H1 (cell line): ENCODE results near the gene C20orf96. TPM values are rescaled to one million over a fixed set of nuclear protein-coding genes. Genes with fewer than 3 reads are reported as not detected.
A peak's percentile ranks its signal among the peaks of the same experiment; 100 is the strongest.

Experiments
- CTCF ChIA-PET: fragments of 300-600 bp; sonication (Branson Sonifier 250); formaldehyde crosslinking; loops from one replicate; lab custom pipeline; 2021; ENCODE audit not compliant: partially characterized antibody; lab: Charles Lee
- POLR2A ChIA-PET: fragments of 300-600 bp; sonication (Branson Sonifier 250); formaldehyde crosslinking; loops from one replicate; lab custom pipeline; 2021; ENCODE audit warnings: inconsistent platforms; ENCODE audit not compliant: partially characterized antibody; lab: Charles Lee
- DNase-seq, 2 experiments: peaks; one replicate each; pipeline versions ENCODE4 v3.0.0 to v3.0.0-alpha.2; 2010 to 2022; ENCODE audit warnings: low spot score in 2 of 2, low read depth in 1 of 2, mixed read lengths in 1 of 2
- FAIRE-seq: peaks from 2 replicates; lab custom pipeline; 2011; peaks lifted over from hg19 to GRCh38; lab: Jason Lieb, UNC
- H2AFZ ChIP-seq: 2 replicates; pipeline ENCODE4 v1.8.1; 2012; ENCODE audit warnings: low read length, inconsistent platforms
- H2AK5ac ChIP-seq: 2 replicates; pipeline ENCODE4 v1.6.1; 2013; ENCODE audit warnings: low read depth, low read length
- H2BK120ac ChIP-seq: replicated peaks from 2 replicates; pipeline ENCODE3; 2013; ENCODE audit warnings: low read depth, low read length, inconsistent platforms
- H2BK12ac ChIP-seq: 2 replicates; pipeline ENCODE4 v1.6.1; 2013; ENCODE audit warnings: low read depth, low read length
- H2BK15ac ChIP-seq: 2 replicates; pipeline ENCODE4 v1.6.1; 2013; ENCODE audit warnings: low read length
- H2BK20ac ChIP-seq: 2 replicates; pipeline ENCODE4 v1.6.1; 2013; ENCODE audit warnings: low read length
- H2BK5ac ChIP-seq: 2 replicates; pipeline ENCODE4 v1.6.1; 2013; ENCODE audit warnings: low read depth, low read length
- H3K14ac ChIP-seq: 2 replicates; pipeline ENCODE4 v1.6.1; 2013; ENCODE audit warnings: inconsistent platforms; ENCODE audit not compliant: insufficient read length
- H3K18ac ChIP-seq: 2 replicates; pipeline ENCODE4 v1.6.1; 2013; ENCODE audit warnings: low read length; ENCODE audit errors: extremely low read depth
- H3K23ac ChIP-seq: 2 replicates; pipeline ENCODE4 v1.6.1; 2013; ENCODE audit warnings: inconsistent platforms; ENCODE audit not compliant: insufficient read length
- H3K23me2 ChIP-seq: 2 replicates; pipeline ENCODE4 v1.6.1; 2013; ENCODE audit warnings: low read depth, low read length
- H3K27ac ChIP-seq: 2 replicates; pipeline ENCODE4 v1.6.1; 2011; ENCODE audit warnings: low read depth, low read length, inconsistent platforms
- H3K27me3 ChIP-seq, 4 experiments: replicated peaks in 1 of 4; 1 replicate in 1 of 4; 2 replicates in 3 of 4; pipeline versions ENCODE4 v1.6.1 to v1.8.1; 2011 to 2013; ENCODE audit warnings: low read length in 3 of 4, mild to moderate bottlenecking in 3 of 4, inconsistent platforms in 2 of 4, mixed read lengths in 2 of 4, moderate library complexity in 1 of 4; ENCODE audit not compliant: control insufficient read depth in 3 of 4, insufficient read depth in 3 of 4; ENCODE audit errors: extremely low read depth in 1 of 4
- H3K36me3 ChIP-seq, 4 experiments: 2 replicates each; pipeline versions ENCODE4 v1.6.1 to v1.8.1; 2011 to 2013; ENCODE audit warnings: mild to moderate bottlenecking in 4 of 4, low read length in 3 of 4, moderate library complexity in 2 of 4, control low read depth in 1 of 4, inconsistent platforms in 1 of 4; ENCODE audit not compliant: insufficient read depth in 4 of 4, control insufficient read depth in 2 of 4
- H3K4ac ChIP-seq: replicated peaks from 2 replicates; pipeline ENCODE3; 2013; ENCODE audit warnings: low read length, low read depth, mixed read lengths, inconsistent platforms; ENCODE audit not compliant: insufficient read length
- H3K4me1 ChIP-seq, 4 experiments: replicated peaks in 1 of 4; 1 replicate in 1 of 4; 2 replicates in 3 of 4; pipeline versions ENCODE4 v1.6.1 to v1.8.1; 2011 to 2013; ENCODE audit warnings: low read length in 3 of 4, inconsistent platforms in 2 of 4, mixed read lengths in 1 of 4; ENCODE audit not compliant: insufficient read depth in 4 of 4, control insufficient read depth in 3 of 4
- H3K4me2 ChIP-seq, 2 experiments: 2 replicates each; pipeline versions ENCODE4 v1.6.1 to v1.8.1; 2011 to 2013; ENCODE audit warnings: low read depth in 2 of 2, low read length in 2 of 2, control low read depth in 1 of 2, inconsistent platforms in 1 of 2, mild to moderate bottlenecking in 1 of 2; ENCODE audit not compliant: insufficient read depth in 1 of 2
- H3K4me3 ChIP-seq, 4 experiments: fragments of 200-600, 300-600 bp in 1 of 4; sonication (generic), shearing (Covaris generic), sonication (Bioruptor Twin) in 1 of 4; 2 replicates each; pipeline versions ENCODE4 v1.5.1 to v1.8.1; 2011 to 2016; ENCODE audit warnings: low read length in 4 of 4, low read depth in 3 of 4, control low read depth in 2 of 4, inconsistent platforms in 2 of 4, mild to moderate bottlenecking in 2 of 4, mixed read lengths in 1 of 4, moderate library complexity in 1 of 4; ENCODE audit not compliant: insufficient read depth in 2 of 4; ENCODE audit errors: extremely low read depth in 1 of 4
- H3K56ac ChIP-seq: replicated peaks from 2 replicates; pipeline ENCODE3; 2013; ENCODE audit warnings: low read depth, mild to moderate bottlenecking, mixed read lengths, low read length, inconsistent platforms; ENCODE audit not compliant: insufficient read length
- H3K79me1 ChIP-seq: 2 replicates; pipeline ENCODE4 v1.6.1; 2013; ENCODE audit warnings: low read depth, low read length, control low read depth
- H3K79me2 ChIP-seq, 2 experiments: 2 replicates each; pipeline versions ENCODE4 v1.6.1 to v1.8.1; 2012 to 2013; ENCODE audit warnings: low read length in 2 of 2, mild to moderate bottlenecking in 2 of 2, inconsistent platforms in 1 of 2; ENCODE audit not compliant: insufficient read depth in 2 of 2, control insufficient read depth in 1 of 2
- H3K9ac ChIP-seq, 4 experiments: replicated peaks in 1 of 4; 1 replicate in 1 of 4; 2 replicates in 3 of 4; pipeline versions ENCODE4 v1.6.1 to v1.8.1; 2011 to 2013; ENCODE audit warnings: low read depth in 3 of 4, low read length in 3 of 4, control low read depth in 2 of 4, mild to moderate bottlenecking in 2 of 4, moderate library complexity in 2 of 4, inconsistent platforms in 1 of 4; ENCODE audit errors: extremely low read depth in 1 of 4
- H3K9me3 ChIP-seq, 2 experiments: 2 replicates each; pipeline versions ENCODE4 v1.6.1 to v1.8.1; 2012 to 2013; ENCODE audit warnings: mild to moderate bottlenecking in 2 of 2, moderate library complexity in 2 of 2, control low read depth in 1 of 2, inconsistent platforms in 1 of 2, low read depth in 1 of 2, low read length in 1 of 2, mixed read lengths in 1 of 2; ENCODE audit not compliant: insufficient read depth in 2 of 2
- H4K20me1 ChIP-seq, 2 experiments: replicated peaks in 1 of 2; 2 replicates each; pipeline versions ENCODE3 to v1.8.1; 2011 to 2013; ENCODE audit warnings: inconsistent platforms in 2 of 2, low read length in 2 of 2, mild to moderate bottlenecking in 1 of 2; ENCODE audit not compliant: insufficient read depth in 2 of 2, control insufficient read depth in 1 of 2
- H4K5ac ChIP-seq: 2 replicates; pipeline ENCODE4 v1.6.1; 2013; ENCODE audit warnings: low read length, low read depth, mixed read lengths, inconsistent platforms; ENCODE audit not compliant: insufficient read length
- H4K8ac ChIP-seq: 2 replicates; pipeline ENCODE4 v1.8.0; 2013; ENCODE audit warnings: mild to moderate bottlenecking, moderate library complexity, low read length, inconsistent platforms; ENCODE audit not compliant: insufficient read depth; ENCODE audit errors: extremely low read depth
- H4K91ac ChIP-seq: replicated peaks from 2 replicates; pipeline ENCODE3; 2013; ENCODE audit warnings: low read length, mixed read lengths, inconsistent platforms; ENCODE audit not compliant: insufficient read length
- KDM1A ChIP-seq: fragments of 200-600, 300-600 bp; sonication (generic); IDR thresholded peaks from 2 replicates; pipeline ENCODE4 v1.7.1; 2016; ENCODE audit warnings: mild to moderate bottlenecking, low read length, borderline replicate concordance
- MAFK ChIP-seq: IDR thresholded peaks from 2 replicates; pipeline ENCODE4 v1.6.1; 2012; ENCODE audit warnings: low read depth, mild to moderate bottlenecking, improper control_type of control experiment, low read length
- WGBS, 2 experiments: shearing (Covaris generic) in 1 of 2; methylation state at CpG; one replicate each; pipeline versions ENCODE4 v1.1.6 to v1.1.7; 2013 to 2015; ENCODE audit warnings: low lambda C conversion rate in 2 of 2, mixed read lengths in 2 of 2, inconsistent platforms in 1 of 2, low coverage in 1 of 2, missing lambda C conversion rate in 1 of 2; ENCODE audit not compliant: insufficient replicate concordance in 2 of 2, insufficient coverage in 1 of 2, insufficient read length in 1 of 2; ENCODE audit errors: extremely low coverage in 1 of 2, missing lambda C conversion rate in 1 of 2; 5-methylcytosine and 5-hydroxymethylcytosine counted together
- polyA plus RNA-seq, 7 experiments: library from polyadenylated mRNA; depleted of rRNA in 3 of 7; stranded (reverse) in 5 of 7; unstranded in 2 of 7; fragments of >200 nt in 5 of 7; fragments of 200-250 nt in 2 of 7; gene quantifications; 1 replicate in 5 of 7; 2 replicates in 1 of 7; 4 replicates in 1 of 7; pipeline versions ENCODE4 v1.2.1 to v1.2.3, GENCODE V29; 2011 to 2013; ENCODE audit warnings: missing spikeins in 2 of 7, mixed read lengths in 2 of 7
- total RNA-seq: library from RNA; stranded (reverse); fragmentation: NEBNext Ultra II Directional; extraction: Animal tissue kit (Norgen Biotek cat#: 25700); gene quantifications from 2 replicates; pipeline ENCODE4 v1.2.1, GENCODE V29; 2021

C20orf96 gene
- total and polyA plus RNA-seq, 2 of the 8 experiments (the other 6 are each of a cell fraction or from before 2014, with no cell fraction given) = 19.2 to 21.0 TPM

DNA sequence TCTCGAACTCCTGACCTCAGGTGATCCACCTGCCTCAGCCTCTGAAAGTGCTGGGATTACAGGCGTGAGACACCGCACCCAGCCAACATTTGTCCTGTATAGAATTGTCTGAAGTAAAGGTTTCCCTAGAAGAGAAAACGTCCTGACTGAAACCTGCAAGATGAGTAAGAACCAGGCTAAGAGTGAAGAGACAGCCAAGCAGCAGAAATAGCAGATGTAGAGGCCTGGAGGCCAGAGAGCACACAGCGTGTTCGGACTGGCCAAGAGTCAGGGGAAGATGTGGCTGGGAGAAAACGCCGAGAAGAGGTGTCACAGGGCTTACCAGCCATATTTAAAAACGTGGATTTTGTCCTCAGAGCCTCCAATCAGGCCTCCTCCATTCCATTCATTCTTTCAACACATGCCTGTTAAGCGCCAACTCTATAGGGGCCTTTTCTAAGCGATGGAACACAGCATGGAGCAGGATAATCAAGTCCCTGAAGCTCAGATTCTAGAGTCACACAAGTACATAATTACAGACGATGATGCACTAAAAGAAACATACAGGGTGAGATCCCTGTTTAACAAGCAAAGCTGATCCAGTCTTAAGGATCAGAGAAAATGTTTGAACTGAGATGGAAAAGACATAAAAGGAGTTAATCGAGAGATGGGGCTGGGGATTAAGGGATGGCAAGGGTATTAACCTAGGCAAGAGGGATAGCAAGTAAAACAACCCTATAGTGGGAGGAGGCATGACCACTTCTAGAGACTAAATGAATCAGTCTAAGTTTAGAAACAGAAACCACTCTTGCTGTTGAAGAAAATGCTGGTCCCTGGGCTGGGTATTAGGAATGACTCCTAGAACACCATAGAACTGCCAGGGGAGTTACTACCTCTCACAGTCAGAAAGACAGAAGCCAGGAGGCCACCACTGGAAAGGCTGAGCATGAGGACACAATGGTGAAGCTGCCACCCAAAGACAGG lies 11.6 kb upstream of the C20orf96 start:
- Histone ChIP-seq H3K27me3 (peaks cover 0 to 2% (median 0%) of the 10 kb centered on the region in 4 experiments; a peak in 1 of 7 replicates), H3K4me2 (peak overlapping the region; percentile 10 to 81; a peak in 3 of 4 replicates), H3K56ac (no peak overlapping the region), H4K8ac (no peak overlapping the region), H3K23ac (no peak overlapping the region), H3K36me3 (no peaks in the 10 kb centered on the region), H3K23me2 (peaks cover 17% of the 10 kb centered on the region), H4K5ac (no peak overlapping the region), H3K79me2 (peaks cover 11 to 35% of the 10 kb centered on the region in 2 experiments; a peak in 3 of 4 replicates), H3K4me3 (peak overlapping the region in 1 of 4 experiments; percentile 6; a peak in 1 of 8 replicates), H2BK5ac (peak overlapping the region; percentile 62; the same call in 1 of the 2 replicates), H2BK20ac (peak overlapping the region; percentile 95), H3K27ac (no peak overlapping the region; the same call in 1 of the 2 replicates), H2AK5ac (peak overlapping the region; percentile 70; the same call in 1 of the 2 replicates), H3K4ac (no peak overlapping the region), H4K91ac (peak overlapping the region; percentile 71), H4K20me1 (peaks cover 6 to 11% of the 10 kb centered on the region in 2 experiments), H2BK120ac (peak overlapping the region; percentile 2), H3K9me3 (no peaks in the 10 kb centered on the region), H2BK12ac (peak overlapping the region; percentile 76; the same call in 1 of the 2 replicates), H3K18ac (peak overlapping the region; percentile 26; the same call in 1 of the 2 replicates), H3K9ac (no peak overlapping the region; a peak in 2 of 7 replicates), H2AFZ (no peak overlapping the region), H3K4me1 (peaks cover 16 to 28% (median 17%) of the 10 kb centered on the region in 4 experiments), H3K14ac (no peak overlapping the region), H2BK15ac (peak overlapping the region; percentile 47), H3K79me1 (peaks cover 3% of the 10 kb centered on the region; the same call in 1 of the 2 replicates)
- no peak for DNase-seq
- no peak for FAIRE-seq
- TF ChIP-seq KDM1A (peak; percentile 43; the same call in 1 of the 2 replicates), MAFK (no peak)
- ChIA-PET CTCF (interaction anchor here (1.0 to 7.8 kb wide), 5 partner anchors 8 to 69 kb away, joined by 3 to 36 read pairs (median 26); partner anchors contain the start of gene SOX12), POLR2A (interaction anchor here (0.6 to 8.5 kb wide), 6 partner anchors 8 to 78 kb away, joined by 3 to 85 read pairs (median 6); no protein-coding TSS in a partner anchor)
- 63% methylated on average over 13 of the region's 13 CpGs; no CpG with 5 or more reads in 1 of the 2 experiments for WGBS, 2 experiments
